GM12878 (cell line): Measurements from ENCODE around the gene CCDC18. TPM values are rescaled to one million over a fixed set of nuclear protein-coding genes. Genes with fewer than 3 reads are reported as not detected.

ENCODE experiments used
- ATAC-seq: fragments of 200-7000 bp; cut with Tn5 transposase; 3 replicates; pipeline ENCODE4 v1.9.1; 2020; ENCODE audit warnings: mild to moderate bottlenecking, moderate library complexity
- BruUV-seq: library from RNA; stranded (reverse); fragments of 400-500 nt; replicated peaks from 2 replicates; lab custom pipeline; 2021; lab: Mats Ljungman, UMichigan
- CTCF ChIA-PET: fragments of 300-600 bp; sonication (Branson Sonifier 250); formaldehyde crosslinking; extraction: SDS; loops from one replicate; lab custom pipeline; 2021; ENCODE audit warnings: inconsistent platforms; lab: Yijun Ruan, JAX
- POLR2A ChIA-PET: fragments of 350-600 bp; formaldehyde crosslinking; extraction: SDS; loops from one replicate; lab custom pipeline; 2021; ENCODE audit warnings: inconsistent platforms; lab: Charles Lee
- RAD21 ChIA-PET: fragments of 300-600 bp; sonication (Branson Sonifier 250); formaldehyde crosslinking; loops from one replicate; lab custom pipeline; 2023; ENCODE audit warnings: antibody characterized with exemption; ENCODE audit not compliant: unreplicated experiment; lab: Charles Lee
- SMC1A ChIA-PET: fragments of 300-600 bp; sonication (Branson Sonifier 250); formaldehyde crosslinking; loops from one replicate; lab custom pipeline; 2023; ENCODE audit not compliant: unreplicated experiment, uncharacterized antibody; lab: Charles Lee
- DNase-seq: peaks from one replicate; pipeline ENCODE4 v3.0.0-alpha.2; 2011; ENCODE audit warnings: low read depth, low spot score
- FAIRE-seq: peaks from 3 replicates; lab custom pipeline; 2011; peaks lifted over from hg19 to GRCh38; lab: Jason Lieb, UNC
- H2AFZ ChIP-seq: 2 replicates; pipeline ENCODE4 v1.6.0; 2011; ENCODE audit warnings: low read depth, low read length, control low read depth; ENCODE audit not compliant: control insufficient read depth
- H3K27ac ChIP-seq: 2 replicates; pipeline ENCODE4 v1.5.1; 2011; ENCODE audit warnings: control low read depth; ENCODE audit not compliant: control insufficient read depth, insufficient read depth
- H3K27me3 ChIP-seq, 2 experiments: replicated peaks in 1 of 2; 2 replicates each; pipeline versions ENCODE4 v1.6.0 to v1.6.1; 2011; ENCODE audit warnings: low read length in 1 of 2; ENCODE audit not compliant: control insufficient read depth in 2 of 2, insufficient read depth in 2 of 2
- H3K36me3 ChIP-seq, 2 experiments: 2 replicates each; pipeline ENCODE4 v1.5.1; 2011; ENCODE audit warnings: low read length in 1 of 2; ENCODE audit not compliant: control insufficient read depth in 2 of 2, insufficient read depth in 2 of 2
- H3K4me1 ChIP-seq: 2 replicates; pipeline ENCODE4 v1.6.1; 2011; ENCODE audit warnings: mild to moderate bottlenecking, low read length, moderate library complexity, mixed read lengths; ENCODE audit not compliant: control insufficient read depth, insufficient read depth
- H3K4me2 ChIP-seq: 2 replicates; pipeline ENCODE4 v1.6.0; 2011; ENCODE audit warnings: control low read depth; ENCODE audit not compliant: control insufficient read depth, insufficient read depth
- H3K4me3 ChIP-seq: fragments of 200-600 bp; sonication (generic); 2 replicates; pipeline ENCODE4 v1.5.1; 2016
- H3K79me2 ChIP-seq: 2 replicates; pipeline ENCODE4 v1.6.0; 2011; ENCODE audit warnings: low read length; ENCODE audit not compliant: control insufficient read depth, insufficient read depth
- H3K9ac ChIP-seq: 2 replicates; pipeline ENCODE4 v1.8.0; 2011; ENCODE audit warnings: low read length, control low read depth, mixed read lengths; ENCODE audit not compliant: control insufficient read depth, insufficient read depth
- H3K9me3 ChIP-seq: replicated peaks from 3 replicates; pipeline ENCODE4 v1.5.1; 2011; ENCODE audit warnings: mild to moderate bottlenecking, low read length; ENCODE audit not compliant: control insufficient read depth, insufficient read depth
- H4K20me1 ChIP-seq: 2 replicates; pipeline ENCODE4 v1.6.0; 2011; ENCODE audit not compliant: control insufficient read depth, insufficient read depth
- BCLAF1 ChIP-seq: fragments of 450-650 bp; IDR thresholded peaks from 2 replicates; pipeline ENCODE4 v1.6.1; 2017; ENCODE audit warnings: antibody characterized with exemption, mild to moderate bottlenecking, moderate library complexity
- CHD4 ChIP-seq: fragments of 200-600 bp; sonication (generic); IDR thresholded peaks from 2 replicates; pipeline ENCODE4 v1.6.1; 2016; ENCODE audit warnings: mild to moderate bottlenecking
- TCF12 ChIP-seq: IDR thresholded peaks from 2 replicates; pipeline ENCODE4 v1.6.1; 2011; ENCODE audit warnings: low read depth, mild to moderate bottlenecking, low read length
- YY1 ChIP-seq: IDR thresholded peaks from 2 replicates; pipeline ENCODE4 v1.6.1; 2011; ENCODE audit warnings: low read depth, mild to moderate bottlenecking, low read length
- in situ Hi-C: fragments of 300-500 bp; cut with MboI; formaldehyde crosslinking; loops from 9 replicates; pipeline ENCODE4 v1.14.3; 2018; ENCODE audit warnings: mixed read lengths
- intact Hi-C: fragments of 100-400 bp; cut with micrococcal nuclease; formaldehyde crosslinking; loops from one replicate; pipeline ENCODE4 v1.14.2; 2022; ENCODE audit not compliant: unreplicated experiment
- polyA plus RNA-seq, 11 experiments: library from polyadenylated mRNA; depleted of rRNA in 4 of 11; unstranded in 6 of 11; stranded (reverse) in 5 of 11; fragments of >200 nt; fragmentation: Nextera tagmentation in 4 of 11; fragmentation: Illumina TruSeq in 1 of 11; extraction: Ambion mirVana in 4 of 11; extraction: Trizol in 1 of 11; gene quantifications; 1 replicate in 1 of 11; 2 replicates in 10 of 11; pipeline versions ENCODE4 v1.2.1 to v1.2.3, GENCODE V29; 2011 to 2016; ENCODE audit warnings: inconsistent platforms in 2 of 11, missing spikeins in 2 of 11, low read depth in 1 of 11
- total RNA-seq, 4 experiments: library from RNA; depleted of rRNA in 3 of 4; stranded (reverse); fragments of >200 nt in 3 of 4; fragmentation: Illumina TruSeq in 1 of 4; extraction: Trizol in 1 of 4; gene quantifications; 2 replicates each; pipeline versions ENCODE4 v1.2.1 to v1.2.3, GENCODE V29; 2013 to 2021
- TF ChIP-seq, protein P1 (sequence below): fragments of 150-350 bp; IDR thresholded peaks from 2 replicates; pipeline ENCODE4 v1.6.1; 2016; ENCODE audit warnings: low read depth, low read length

Gene CCDC18
- total and polyA plus RNA-seq, 10 of the 15 experiments (the other 5 are each of a cell fraction or from before 2014, with no cell fraction given) = 15.6 to 34.9 (median 19.5) TPM

DNA sequence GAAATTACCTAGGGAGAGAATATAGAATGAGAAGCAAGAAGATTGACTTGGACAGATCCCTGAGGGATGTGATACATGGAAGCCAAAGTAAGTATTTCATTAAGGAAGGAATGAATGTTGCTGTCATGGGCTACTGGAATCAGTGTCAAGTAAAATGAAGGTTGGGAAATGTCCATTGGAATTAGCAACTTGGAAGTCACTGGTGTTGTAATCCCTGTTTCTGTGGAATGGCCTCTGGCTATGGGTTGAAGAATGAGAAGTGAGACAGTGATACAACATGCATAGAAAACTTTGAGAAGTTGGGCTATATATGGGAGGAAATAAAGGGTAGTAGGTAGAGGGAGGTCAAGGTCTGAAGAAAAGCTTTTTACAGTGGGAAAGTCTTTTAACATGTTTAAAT, 54.7 kb downstream of the CCDC18 start (continued):
- no peak for TF ChIP-seq BCLAF1
- TF ChIP-seq, protein P1, sequence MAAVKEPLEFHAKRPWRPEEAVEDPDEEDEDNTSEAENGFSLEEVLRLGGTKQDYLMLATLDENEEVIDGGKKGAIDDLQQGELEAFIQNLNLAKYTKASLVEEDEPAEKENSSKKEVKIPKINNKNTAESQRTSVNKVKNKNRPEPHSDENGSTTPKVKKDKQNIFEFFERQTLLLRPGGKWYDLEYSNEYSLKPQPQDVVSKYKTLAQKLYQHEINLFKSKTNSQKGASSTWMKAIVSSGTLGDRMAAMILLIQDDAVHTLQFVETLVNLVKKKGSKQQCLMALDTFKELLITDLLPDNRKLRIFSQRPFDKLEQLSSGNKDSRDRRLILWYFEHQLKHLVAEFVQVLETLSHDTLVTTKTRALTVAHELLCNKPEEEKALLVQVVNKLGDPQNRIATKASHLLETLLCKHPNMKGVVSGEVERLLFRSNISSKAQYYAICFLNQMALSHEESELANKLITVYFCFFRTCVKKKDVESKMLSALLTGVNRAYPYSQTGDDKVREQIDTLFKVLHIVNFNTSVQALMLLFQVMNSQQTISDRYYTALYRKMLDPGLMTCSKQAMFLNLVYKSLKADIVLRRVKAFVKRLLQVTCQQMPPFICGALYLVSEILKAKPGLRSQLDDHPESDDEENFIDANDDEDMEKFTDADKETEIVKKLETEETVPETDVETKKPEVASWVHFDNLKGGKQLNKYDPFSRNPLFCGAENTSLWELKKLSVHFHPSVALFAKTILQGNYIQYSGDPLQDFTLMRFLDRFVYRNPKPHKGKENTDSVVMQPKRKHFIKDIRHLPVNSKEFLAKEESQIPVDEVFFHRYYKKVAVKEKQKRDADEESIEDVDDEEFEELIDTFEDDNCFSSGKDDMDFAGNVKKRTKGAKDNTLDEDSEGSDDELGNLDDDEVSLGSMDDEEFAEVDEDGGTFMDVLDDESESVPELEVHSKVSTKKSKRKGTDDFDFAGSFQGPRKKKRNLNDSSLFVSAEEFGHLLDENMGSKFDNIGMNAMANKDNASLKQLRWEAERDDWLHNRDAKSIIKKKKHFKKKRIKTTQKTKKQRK = no peak

DNA sequence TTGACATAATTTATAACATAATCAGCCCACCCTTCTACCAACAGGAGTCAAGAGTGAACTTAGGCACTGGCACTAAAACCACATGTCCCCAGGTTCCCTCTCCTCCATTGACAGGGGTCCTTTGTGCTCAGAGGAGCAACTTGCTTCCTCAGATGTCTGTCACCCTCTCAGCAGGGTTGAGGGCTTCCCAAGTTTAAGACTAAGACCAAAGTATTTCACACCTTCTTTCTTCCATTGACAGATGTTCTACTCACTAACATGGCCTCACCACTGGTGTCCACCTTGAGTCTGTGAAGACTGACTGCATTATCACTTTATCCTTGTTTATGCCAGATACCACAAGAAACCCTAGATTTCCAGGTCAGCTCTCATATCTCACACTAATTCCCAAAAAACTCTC, 56.5 kb downstream of the CCDC18 start:
- Histone ChIP-seq H3K79me2 (no peaks in the 10 kb centered on the region), H3K4me3 (no peak overlapping the region), H4K20me1 (no peaks in the 10 kb centered on the region), H3K9me3 (no peaks in the 10 kb centered on the region; the same call in 2 of the 3 replicates), H3K27me3 (no peaks in the 10 kb centered on the region), H3K4me1 (no peaks in the 10 kb centered on the region), H3K27ac (no peak overlapping the region), H3K9ac (no peak overlapping the region), H3K36me3 (peaks cover 2 to 22% of the 10 kb centered on the region in 2 experiments; a peak in 3 of 4 replicates), H2AFZ (no peak overlapping the region)
- no TSS peak for BruUV-seq
- FAIRE-seq = no peak
- RAD21 ChIA-PET = no interaction called here
- no peak for ATAC-seq
- SMC1A ChIA-PET = interaction anchor here (0.5 to 1.9 kb wide), 5 partner anchors 8 to 212 kb away, joined by 3 to 6 read pairs (median 3); no protein-coding TSS in a partner anchor
- intact Hi-C loops = no loop called here
- TF ChIP-seq CHD4 = no peak
- no peak for TF ChIP-seq YY1
- no peak for TF ChIP-seq TCF12
- TF ChIP-seq, all 136 proteins: peak for 0
- no peak for DNase-seq
- CTCF ChIA-PET = interaction anchor here (1.2 kb wide), 2 partner anchors 12 to 15 kb away, joined by 3 read pairs; no protein-coding TSS in a partner anchor
- POLR2A ChIA-PET = no interaction called here
- in situ Hi-C loops = no loop called here
- no peak overlapping the region for H3K4me2 ChIP-seq
